PFSK-1 (cell line): ENCODE measurements around the gene CTTNBP2.

Source experiments
- FOXP2 ChIP-seq: optimal IDR thresholded peaks from 2 replicates; pipeline ENCODE3; 2011; ENCODE audit warnings: borderline replicate concordance, control low read depth, inconsistent platforms; ENCODE audit not compliant: insufficient read depth; ENCODE audit errors: extremely low read length, extremely low read depth
- POLR2AphosphoS5 ChIP-seq: IDR thresholded peaks from 2 replicates; pipeline ENCODE4 v1.6.1; 2012; ENCODE audit warnings: low read depth, mild to moderate bottlenecking, control low read depth, low read length, moderate library complexity
- SIN3A ChIP-seq: IDR thresholded peaks from 2 replicates; pipeline ENCODE4 v1.6.1; 2012; ENCODE audit warnings: mild to moderate bottlenecking, low read length, moderate library complexity, borderline replicate concordance; ENCODE audit not compliant: insufficient read depth
- TAF1 ChIP-seq: IDR thresholded peaks from 2 replicates; pipeline ENCODE4 v1.6.1; 2012; ENCODE audit warnings: low read length, control low read depth, borderline replicate concordance; ENCODE audit not compliant: insufficient read depth
- TF ChIP-seq, protein P1 (sequence below), 2 experiments: IDR thresholded peaks; 2 replicates each; pipeline versions ENCODE4 v1.6.1 to v1.8.0; 2011 to 2012; ENCODE audit warnings: low read depth in 2 of 2, low read length in 2 of 2, control low read depth in 1 of 2, inconsistent platforms in 1 of 2, mild to moderate bottlenecking in 1 of 2, moderate library complexity in 1 of 2; ENCODE audit not compliant: insufficient read depth in 1 of 2

DNA sequence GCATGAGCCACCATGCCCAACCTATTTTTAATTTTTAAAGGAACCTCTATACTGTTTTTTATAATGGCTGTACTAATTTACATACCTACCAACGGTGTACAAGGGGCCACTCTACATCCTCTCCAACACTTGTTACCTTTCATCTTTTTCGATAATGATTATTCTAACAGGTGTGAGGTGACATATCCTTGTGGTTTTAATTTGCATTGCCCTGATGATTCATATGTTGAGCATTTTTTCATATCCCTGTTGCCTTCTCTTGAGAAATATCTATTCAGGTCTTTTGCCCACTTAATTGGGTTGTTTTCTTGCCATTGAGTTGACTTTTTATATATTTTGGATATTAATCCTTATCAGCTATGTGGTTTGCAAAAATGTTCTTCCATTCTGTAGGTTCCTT lies 167.0 kb downstream of the CTTNBP2 start:
- TF ChIP-seq FOXP2 (no peak), TAF1 (no peak), POLR2AphosphoS5 (no peak), SIN3A (no peak)
- TF ChIP-seq, protein P1, sequence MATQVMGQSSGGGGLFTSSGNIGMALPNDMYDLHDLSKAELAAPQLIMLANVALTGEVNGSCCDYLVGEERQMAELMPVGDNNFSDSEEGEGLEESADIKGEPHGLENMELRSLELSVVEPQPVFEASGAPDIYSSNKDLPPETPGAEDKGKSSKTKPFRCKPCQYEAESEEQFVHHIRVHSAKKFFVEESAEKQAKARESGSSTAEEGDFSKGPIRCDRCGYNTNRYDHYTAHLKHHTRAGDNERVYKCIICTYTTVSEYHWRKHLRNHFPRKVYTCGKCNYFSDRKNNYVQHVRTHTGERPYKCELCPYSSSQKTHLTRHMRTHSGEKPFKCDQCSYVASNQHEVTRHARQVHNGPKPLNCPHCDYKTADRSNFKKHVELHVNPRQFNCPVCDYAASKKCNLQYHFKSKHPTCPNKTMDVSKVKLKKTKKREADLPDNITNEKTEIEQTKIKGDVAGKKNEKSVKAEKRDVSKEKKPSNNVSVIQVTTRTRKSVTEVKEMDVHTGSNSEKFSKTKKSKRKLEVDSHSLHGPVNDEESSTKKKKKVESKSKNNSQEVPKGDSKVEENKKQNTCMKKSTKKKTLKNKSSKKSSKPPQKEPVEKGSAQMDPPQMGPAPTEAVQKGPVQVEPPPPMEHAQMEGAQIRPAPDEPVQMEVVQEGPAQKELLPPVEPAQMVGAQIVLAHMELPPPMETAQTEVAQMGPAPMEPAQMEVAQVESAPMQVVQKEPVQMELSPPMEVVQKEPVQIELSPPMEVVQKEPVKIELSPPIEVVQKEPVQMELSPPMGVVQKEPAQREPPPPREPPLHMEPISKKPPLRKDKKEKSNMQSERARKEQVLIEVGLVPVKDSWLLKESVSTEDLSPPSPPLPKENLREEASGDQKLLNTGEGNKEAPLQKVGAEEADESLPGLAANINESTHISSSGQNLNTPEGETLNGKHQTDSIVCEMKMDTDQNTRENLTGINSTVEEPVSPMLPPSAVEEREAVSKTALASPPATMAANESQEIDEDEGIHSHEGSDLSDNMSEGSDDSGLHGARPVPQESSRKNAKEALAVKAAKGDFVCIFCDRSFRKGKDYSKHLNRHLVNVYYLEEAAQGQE (IDR thresholded peaks at IDR 0.05; ENCODE audit: insufficient read depth in 1 of 2, low read depth in 2 of 2, low read length in 2 of 2): no peak
